ENCODE data around the gene EDEM1.
A peak's percentile ranks its signal among the peaks of the same experiment; 100 is the strongest.
"Not testable (repeated sequence)": the region's sequence is repeated elsewhere in the genome, so short reads cannot be mapped to it uniquely, and the experiment has no call there.

The EDEM1 gene

GRCh38 chr3:5187156-5187919 lies at the start of gene EDEM1:
EDEM1 (plus strand) TSS chr3:5187707; CDS start chr3:5187806, 99 bp downstream.
- DNase-seq (ENCODE audit: low read depth): peak; percentile 93

- peak; percentile 36 for DNase-seq (ENCODE audit: low read depth)
Observed at GRCh38 chr3:5138214-5138981, 49.1 kb upstream of the EDEM1 start.

- DNase-seq (ENCODE audit: low read depth): no peak
Observed at GRCh38 chr3:5140230-5140621, 47.3 kb upstream of the EDEM1 start.

GRCh38 chr3:5140839-5141238 lies 46.7 kb upstream of the EDEM1 start:
- no peak for DNase-seq (ENCODE audit: low read depth)

GRCh38 chr3:5141760-5142159 lies 45.7 kb upstream of the EDEM1 start:
- no peak for DNase-seq (ENCODE audit: low read depth)

- no peak for DNase-seq (ENCODE audit: low read depth)
Observed at GRCh38 chr3:5143464-5143863, 44.0 kb upstream of the EDEM1 start.

- no peak for DNase-seq (ENCODE audit: low read depth)
Observed at GRCh38 chr3:5144316-5144994, 43.1 kb upstream of the EDEM1 start.

- no peak for DNase-seq (ENCODE audit: low read depth)
Observed at GRCh38 chr3:5145120-5145519, 42.4 kb upstream of the EDEM1 start.

- DNase-seq (ENCODE audit: low read depth): not testable (repeated sequence)
Observed at GRCh38 chr3:5147152-5147551, 40.4 kb upstream of the EDEM1 start.

GRCh38 chr3:5149306-5149880 lies 38.1 kb upstream of the EDEM1 start:
- no peak for DNase-seq (ENCODE audit: low read depth)

GRCh38 chr3:5151586-5151985 lies 35.9 kb upstream of the EDEM1 start:
- no peak for DNase-seq (ENCODE audit: low read depth)

GRCh38 chr3:5153074-5153473 lies 34.4 kb upstream of the EDEM1 start:
- no peak for DNase-seq (ENCODE audit: low read depth)

- no peak for DNase-seq (ENCODE audit: low read depth)
Observed at GRCh38 chr3:5155241-5155640, 32.3 kb upstream of the EDEM1 start.

- no peak for DNase-seq (ENCODE audit: low read depth)
Observed at GRCh38 chr3:5160321-5160720, 27.2 kb upstream of the EDEM1 start.

GRCh38 chr3:5160940-5161858 lies 26.3 kb upstream of the EDEM1 start:
- DNase-seq (ENCODE audit: low read depth): peak; percentile 63

GRCh38 chr3:5162102-5162501 lies 25.4 kb upstream of the EDEM1 start:
- peak; percentile 80 for DNase-seq (ENCODE audit: low read depth)

- DNase-seq (ENCODE audit: low read depth): no peak
Observed at GRCh38 chr3:5165698-5166097, 21.8 kb upstream of the EDEM1 start.

GRCh38 chr3:5166846-5167245 lies 20.7 kb upstream of the EDEM1 start:
- DNase-seq (ENCODE audit: low read depth): no peak

GRCh38 chr3:5168110-5168509 lies 19.4 kb upstream of the EDEM1 start:
- DNase-seq (ENCODE audit: low read depth): no peak

GRCh38 chr3:5169807-5170206 lies 17.7 kb upstream of the EDEM1 start:
- no peak for DNase-seq (ENCODE audit: low read depth)

GRCh38 chr3:5170975-5171374 lies 16.5 kb upstream of the EDEM1 start:
- DNase-seq (ENCODE audit: low read depth): no peak

Data from ELR (cell line).